ENCODE data around the gene NYNRIN. TPM values are rescaled to one million over a fixed set of nuclear protein-coding genes. Genes with fewer than 3 reads are reported as not detected.

Gene NYNRIN
- total and polyA plus RNA-seq, 2 of the 8 experiments (the other 6 are each of a cell fraction or from before 2014, with no cell fraction given): 15.2 to 18.3 TPM

- H2BK5ac ChIP-seq (ENCODE audit: low read depth, low read length): no peak overlapping the region
- H3K9me3 ChIP-seq (ENCODE audit: insufficient read depth in 2 of 2, low read depth in 1 of 2, low read length in 1 of 2): no peaks in the 10 kb centered on the region
- no peaks in the 10 kb centered on the region for H3K4me1 ChIP-seq (replicated peaks in 1 of 4; ENCODE audit: control insufficient read depth in 3 of 4, insufficient read depth in 4 of 4, low read length in 3 of 4)
- TF ChIP-seq CBX5 (IDR thresholded peaks at IDR 0.05; ENCODE audit: low read depth, low read length): no peak
- no peak for TF ChIP-seq POLR2A (IDR thresholded peaks at IDR 0.05; ENCODE audit: control extremely low read depth in 1 of 2, low read depth in 2 of 2, low read length in 2 of 2)
- no peak for TF ChIP-seq CBX8 (IDR thresholded peaks at IDR 0.05; ENCODE audit: borderline replicate concordance, low read depth, low read length)
- no peak for TF ChIP-seq RNF2 (IDR thresholded peaks at IDR 0.05; ENCODE audit: borderline replicate concordance, low read depth, low read length, missing control alignments, poor library complexity, severe bottlenecking)
- ChIA-PET POLR2A (ENCODE audit: partially characterized antibody) (interaction anchor here (0.9 to 5.0 kb wide), 6 partner anchors 9 to 78 kb away, joined by 3 to 25 read pairs (median 4); partner anchors contain the start of genes CBLN3 and KHNYN), CTCF (ENCODE audit: partially characterized antibody) (interaction anchor here (0.7 to 9.6 kb wide), 21 partner anchors 7 to 167 kb away, joined by 3 to 101 read pairs (median 5); partner anchors contain the start of genes ADCY4, CBLN3, CIDEB and KHNYN)
- no peak overlapping the region for H3K4ac ChIP-seq (replicated peaks; ENCODE audit: insufficient read length, low read depth, low read length)
- H2AFZ ChIP-seq (ENCODE audit: low read length): no peak overlapping the region
- 95% methylated on average over 3 of the region's 3 CpGs; no CpG with 5 or more reads in 1 of the 2 experiments for WGBS, 2 experiments (ENCODE audit: extremely low coverage in 1 of 2, insufficient coverage in 1 of 2, insufficient read length in 1 of 2, insufficient replicate concordance in 2 of 2, low coverage in 1 of 2, low lambda C conversion rate in 2 of 2, missing lambda C conversion rate in 1 of 2)
- H3K18ac ChIP-seq (ENCODE audit: extremely low read depth, low read length): no peak overlapping the region
- no peak overlapping the region for H3K23ac ChIP-seq (ENCODE audit: insufficient read length)
- H4K8ac ChIP-seq (ENCODE audit: extremely low read depth, insufficient read depth, low read length): no peak overlapping the region
- no peak overlapping the region for H3K4me3 ChIP-seq (ENCODE audit: extremely low read depth in 1 of 4, insufficient read depth in 2 of 4, low read depth in 3 of 4, low read length in 4 of 4)
- H3K79me1 ChIP-seq (ENCODE audit: low read depth, low read length): peaks cover 3% of the 10 kb centered on the region; the same call in 1 of the 2 replicates
- no peak for DNase-seq (ENCODE audit: low read depth in 1 of 2, low spot score in 2 of 2)
- peaks cover 2% of the 10 kb centered on the region; the same call in 1 of the 2 replicates for H3K23me2 ChIP-seq (ENCODE audit: low read depth, low read length)
- no peak overlapping the region for H2BK12ac ChIP-seq (ENCODE audit: low read depth, low read length)
- H3K9ac ChIP-seq (replicated peaks in 1 of 4; ENCODE audit: extremely low read depth in 1 of 4, low read depth in 3 of 4, low read length in 3 of 4): no peak overlapping the region
- no peak overlapping the region for H2BK20ac ChIP-seq (ENCODE audit: low read length)
- peaks cover 0 to 2% of the 10 kb centered on the region in 2 experiments for H4K20me1 ChIP-seq (replicated peaks in 1 of 2; ENCODE audit: control insufficient read depth in 1 of 2, insufficient read depth in 2 of 2, low read length in 2 of 2)
- H2BK15ac ChIP-seq (ENCODE audit: low read length): no peak overlapping the region
- no peak overlapping the region for H3K27ac ChIP-seq (ENCODE audit: low read depth, low read length)
- no peak overlapping the region for H2BK120ac ChIP-seq (replicated peaks; ENCODE audit: low read depth, low read length)
- H4K91ac ChIP-seq (replicated peaks; ENCODE audit: insufficient read length, low read length): no peak overlapping the region
- no peak overlapping the region for H3K4me2 ChIP-seq (ENCODE audit: insufficient read depth in 1 of 2, low read depth in 2 of 2, low read length in 2 of 2)
- no peak overlapping the region for H3K56ac ChIP-seq (replicated peaks; ENCODE audit: insufficient read length, low read depth, low read length)
- no peaks in the 10 kb centered on the region for H3K79me2 ChIP-seq (ENCODE audit: control insufficient read depth in 1 of 2, insufficient read depth in 2 of 2, low read length in 2 of 2)
- FAIRE-seq: no peak
- H3K27me3 ChIP-seq (replicated peaks in 1 of 4; ENCODE audit: control insufficient read depth in 3 of 4, extremely low read depth in 1 of 4, insufficient read depth in 3 of 4, low read length in 3 of 4): 0 out of 7 replicates have a peak, but pooled peaks cover 0 to 2% (median 0%) of the 10 kb centered on the region in 4 experiments
- no peak overlapping the region for H3K14ac ChIP-seq (ENCODE audit: insufficient read length)
- H4K5ac ChIP-seq (ENCODE audit: insufficient read length, low read depth, low read length): no peak overlapping the region
- H2AK5ac ChIP-seq (ENCODE audit: low read depth, low read length): no peak overlapping the region
- H3K36me3 ChIP-seq (ENCODE audit: control insufficient read depth in 2 of 4, insufficient read depth in 4 of 4, low read length in 3 of 4): peaks cover 0 to 2% (median 1%) of the 10 kb centered on the region in 4 experiments; a peak in 5 of 8 replicates
Measured at GRCh38 chr14:24408764-24409163, 10.0 kb downstream of the NYNRIN start.

All from H1 (cell line).